Activated naive CD4-positive, alpha-beta T cell treated with anti-CD3 and anti-CD28 coated beads, Interleukin-2, amount 10 ng/mL, durations not matched to agents 7 days and 5 days (primary cell): ENCODE measurements around the gene RMDN2.

ENCODE experiments used
- CTCF ChIA-PET: fragments of 350-600 bp; sonication (Branson Sonifier 250); formaldehyde crosslinking; loops from one replicate; lab custom pipeline; 2021; ENCODE audit warnings: antibody characterized with exemption; lab: Charles Lee
- DNase-seq: peaks from one replicate; pipeline ENCODE4 v3.0.0-alpha.2; 2020
- H3K27ac Mint-ChIP-seq: one replicate; pipeline ENCODE4 v1.8.0; 2021; ENCODE audit warnings: mild to moderate bottlenecking, moderate library complexity, mixed read lengths
- H3K27me3 Mint-ChIP-seq: one replicate; pipeline ENCODE4 v1.8.0; 2021; ENCODE audit warnings: mild to moderate bottlenecking, mixed read lengths
- H3K36me3 Mint-ChIP-seq: one replicate; pipeline ENCODE4 v1.8.0; 2021; ENCODE audit warnings: mixed read lengths
- H3K4me1 Mint-ChIP-seq: one replicate; pipeline ENCODE4 v1.8.0; 2021; ENCODE audit warnings: mixed read lengths
- H3K4me3 Mint-ChIP-seq: one replicate; pipeline ENCODE4 v1.8.0; 2021; ENCODE audit warnings: mild to moderate bottlenecking, moderate library complexity, mixed read lengths
- H3K9me3 Mint-ChIP-seq: one replicate; pipeline ENCODE4 v1.8.0; 2021; ENCODE audit warnings: mixed read lengths

The RMDN2 gene

DNA sequence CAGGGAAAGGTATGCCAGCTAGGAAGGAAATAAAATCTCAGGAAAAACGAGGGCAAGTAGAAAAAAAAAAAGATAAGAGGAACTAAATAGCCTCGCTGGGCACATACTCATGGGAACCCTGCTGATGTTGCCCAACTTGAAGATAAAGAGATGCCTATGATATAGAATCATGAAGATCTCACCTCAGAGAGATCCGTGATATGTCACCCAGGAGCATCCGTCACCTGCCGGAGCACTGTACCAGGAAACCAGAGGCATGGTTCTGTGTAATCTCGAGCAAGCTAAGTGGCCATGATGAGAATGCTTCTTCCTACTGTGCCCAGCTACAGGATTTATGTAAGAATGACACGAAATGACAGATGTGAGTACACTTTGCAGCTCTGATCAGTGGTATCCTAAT lies 110.9 kb downstream of the RMDN2 start:
- no peaks in the 10 kb centered on the region for H3K36me3 Mint-ChIP-seq
- no peak for DNase-seq
- CTCF ChIA-PET: no interaction called here
- peaks cover 8% of the 10 kb centered on the region for H3K4me1 Mint-ChIP-seq
- peaks cover 51% of the 10 kb centered on the region for H3K27me3 Mint-ChIP-seq
- no peak overlapping the region for H3K4me3 Mint-ChIP-seq
- H3K9me3 Mint-ChIP-seq: no peaks in the 10 kb centered on the region
- H3K27ac Mint-ChIP-seq: no peak overlapping the region

DNA sequence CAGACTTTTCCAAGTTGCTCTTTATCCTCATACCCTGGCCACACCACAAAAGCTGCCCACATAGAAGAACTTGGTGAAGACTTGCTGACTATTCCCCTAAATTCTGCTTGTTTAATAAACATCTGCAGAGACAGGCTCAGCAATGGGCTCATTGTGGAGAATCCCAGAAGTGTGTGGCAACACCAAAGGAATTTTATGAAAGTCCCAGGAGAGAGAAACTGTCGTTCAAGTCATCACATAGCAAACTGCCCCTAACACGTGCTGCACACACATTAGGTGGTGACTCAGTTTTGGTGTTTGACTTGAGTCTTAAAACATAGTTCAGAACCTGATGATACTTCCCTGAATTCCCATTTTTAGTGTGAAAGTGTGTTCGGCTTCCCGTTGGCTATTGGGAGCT lies 112.2 kb downstream of the RMDN2 start:
- CTCF ChIA-PET: interaction anchor here (1.1 to 1.5 kb wide), 2 partner anchors 19 to 111 kb away, joined by 3 to 4 read pairs; no protein-coding TSS in a partner anchor
- no peak for DNase-seq
- H3K4me1 Mint-ChIP-seq: peaks cover 8% of the 10 kb centered on the region
- H3K9me3 Mint-ChIP-seq: no peaks in the 10 kb centered on the region
- no peak overlapping the region for H3K27ac Mint-ChIP-seq
- H3K4me3 Mint-ChIP-seq: no peak overlapping the region
- H3K36me3 Mint-ChIP-seq: no peaks in the 10 kb centered on the region
- peaks cover 48% of the 10 kb centered on the region for H3K27me3 Mint-ChIP-seq

DNA sequence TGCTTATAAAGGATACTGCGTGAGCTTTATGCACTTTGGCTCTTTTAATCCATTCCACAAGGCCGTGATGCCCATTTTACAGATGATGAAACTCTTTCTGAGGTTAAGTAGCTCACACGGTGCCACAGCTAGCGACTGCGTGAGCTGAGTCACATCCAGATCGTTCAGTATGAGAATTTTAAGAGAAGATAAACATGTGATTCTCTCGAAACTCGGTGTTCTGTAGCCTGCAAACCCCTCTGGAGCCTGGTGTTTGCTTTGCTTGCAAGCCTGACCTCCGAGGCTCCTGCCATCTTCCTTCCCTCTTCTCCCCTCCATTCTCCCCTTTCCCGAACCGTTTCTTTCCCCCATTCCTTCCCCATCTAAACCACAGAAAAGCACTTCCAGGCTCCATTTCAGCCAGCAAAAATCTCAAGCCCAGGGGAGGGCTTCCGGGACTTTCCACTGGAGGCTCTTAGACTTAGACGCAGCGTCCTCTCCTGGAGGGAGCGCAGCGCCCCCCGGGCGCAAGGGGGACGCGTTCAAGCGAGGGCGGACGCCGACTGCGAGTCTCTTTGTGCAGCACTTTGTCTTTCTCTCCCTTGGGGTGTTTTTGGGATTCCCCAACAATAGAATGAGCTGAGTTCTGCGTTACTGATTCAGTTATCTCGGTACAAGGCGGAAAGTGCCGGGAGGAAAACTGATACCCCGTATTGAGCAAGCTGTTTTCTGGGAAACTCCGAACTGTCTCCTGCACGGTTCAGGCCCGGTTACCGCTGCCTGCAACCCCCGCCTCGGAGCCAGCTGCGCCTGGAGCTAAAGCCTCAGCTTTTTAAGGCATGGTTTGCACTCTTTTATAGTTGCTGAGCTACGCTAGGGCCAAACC lies 112.9 kb downstream of the RMDN2 start:
- Mint-ChIP-seq H3K9me3 (no peaks in the 10 kb centered on the region), H3K27me3 (peaks cover 48% of the 10 kb centered on the region), H3K27ac (no peak overlapping the region), H3K36me3 (no peaks in the 10 kb centered on the region), H3K4me1 (peaks cover 8% of the 10 kb centered on the region), H3K4me3 (peak overlapping the region; percentile 48)
- CTCF ChIA-PET: interaction anchor here (1.1 to 1.5 kb wide), 3 partner anchors 10 to 111 kb away, joined by 3 to 4 read pairs (median 4); no protein-coding TSS in a partner anchor
- DNase-seq: no peak

DNA sequence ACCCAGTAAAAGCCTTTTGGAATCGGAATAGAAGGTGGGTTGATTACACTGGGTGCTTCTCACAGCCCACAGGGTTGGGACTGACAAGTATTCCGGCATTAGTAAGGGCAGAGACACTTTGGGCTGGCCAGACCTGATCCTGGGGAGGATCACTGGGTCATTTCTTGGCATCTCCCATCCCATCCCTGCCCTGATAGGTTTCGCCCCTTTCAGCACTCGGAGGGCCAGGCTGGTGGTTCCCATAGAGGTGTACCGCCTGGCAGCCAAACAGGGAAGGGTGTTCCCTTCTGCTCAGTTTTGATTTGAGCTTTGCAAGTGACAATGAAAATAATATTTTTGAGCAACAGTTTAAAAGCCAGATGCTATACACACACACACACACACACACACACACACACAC lies 113.6 kb downstream of the RMDN2 start:
- Mint-ChIP-seq H3K4me1 (peaks cover 8% of the 10 kb centered on the region), H3K27ac (no peak overlapping the region), H3K27me3 (peaks cover 48% of the 10 kb centered on the region), H3K4me3 (no peak overlapping the region), H3K36me3 (no peaks in the 10 kb centered on the region), H3K9me3 (no peaks in the 10 kb centered on the region)
- DNase-seq: no peak
- CTCF ChIA-PET: interaction anchor here (1.4 kb wide), 1 partner anchor 11 kb away, joined by 4 read pairs; no protein-coding TSS in a partner anchor

DNA sequence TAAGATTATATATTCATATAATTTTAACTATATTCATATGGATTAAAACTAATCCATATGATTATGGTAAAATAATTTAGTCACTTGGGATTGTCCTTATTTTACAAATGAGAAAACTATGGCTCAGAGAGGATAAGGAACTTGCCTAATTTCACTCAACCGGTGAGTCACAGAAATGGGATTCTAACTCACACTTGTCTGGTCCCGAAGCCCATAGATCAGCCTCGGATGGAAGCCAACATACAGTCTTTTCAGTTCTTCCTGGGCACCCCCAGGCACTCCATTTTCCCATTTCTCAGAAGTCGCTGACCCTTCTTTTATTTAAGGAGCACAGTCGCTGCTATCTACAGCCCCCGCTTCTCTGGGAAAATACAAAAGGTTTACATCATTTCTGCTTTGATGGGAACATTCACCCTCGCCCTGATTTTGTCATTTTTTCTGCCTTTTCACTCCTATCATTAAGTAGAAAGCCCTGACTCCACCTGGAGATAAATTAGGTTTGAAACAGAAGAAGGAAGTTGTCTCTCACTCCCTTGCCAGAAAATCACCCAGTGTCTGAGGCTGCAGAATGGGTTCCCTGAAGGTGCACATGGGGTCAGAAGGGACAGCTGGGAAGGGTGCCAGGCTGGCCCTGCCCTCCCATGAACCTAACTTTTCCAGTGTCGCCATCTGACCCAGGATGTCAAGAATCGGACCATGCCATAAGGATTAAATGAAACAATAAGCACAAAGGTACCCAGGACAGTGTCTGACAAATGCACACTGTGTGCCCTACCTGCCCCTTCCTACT lies 114.2 kb downstream of the RMDN2 start:
- H3K4me1 Mint-ChIP-seq: peaks cover 8% of the 10 kb centered on the region
- CTCF ChIA-PET: interaction anchor here (1.4 kb wide), 1 partner anchor 12 kb away, joined by 4 read pairs; no protein-coding TSS in a partner anchor
- H3K36me3 Mint-ChIP-seq: no peaks in the 10 kb centered on the region
- no peaks in the 10 kb centered on the region for H3K9me3 Mint-ChIP-seq
- H3K27ac Mint-ChIP-seq: no peak overlapping the region
- peaks cover 42% of the 10 kb centered on the region for H3K27me3 Mint-ChIP-seq
- H3K4me3 Mint-ChIP-seq: no peak overlapping the region
- no peak for DNase-seq

DNA sequence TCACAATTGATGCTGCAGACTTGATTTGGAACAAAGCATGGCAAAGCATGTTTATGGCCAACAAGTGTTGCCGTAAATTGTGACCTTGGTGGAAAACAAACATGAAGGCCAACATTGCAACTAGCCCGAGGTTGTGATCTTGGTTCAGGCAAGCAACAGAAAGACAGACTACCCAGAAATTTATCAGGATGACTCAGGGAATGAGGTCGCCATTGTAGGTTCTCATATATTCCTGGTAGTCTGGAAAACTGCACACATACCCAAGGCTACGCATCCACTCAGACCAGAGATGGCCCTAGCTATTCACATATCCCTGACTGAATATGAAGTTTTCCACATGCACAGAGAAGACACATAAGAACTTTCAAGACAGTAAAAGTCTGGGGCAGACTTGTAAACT lies 120.7 kb downstream of the RMDN2 start:
- Mint-ChIP-seq H3K9me3 (no peaks in the 10 kb centered on the region), H3K4me3 (no peak overlapping the region), H3K4me1 (no peaks in the 10 kb centered on the region), H3K36me3 (no peaks in the 10 kb centered on the region), H3K27ac (no peak overlapping the region), H3K27me3 (peaks cover 11% of the 10 kb centered on the region)
- CTCF ChIA-PET: interaction anchor here (1.4 kb wide), 1 partner anchor 30 kb away, joined by 3 read pairs; the partner anchor contains the start of gene CYP1B1
- no peak for DNase-seq

DNA sequence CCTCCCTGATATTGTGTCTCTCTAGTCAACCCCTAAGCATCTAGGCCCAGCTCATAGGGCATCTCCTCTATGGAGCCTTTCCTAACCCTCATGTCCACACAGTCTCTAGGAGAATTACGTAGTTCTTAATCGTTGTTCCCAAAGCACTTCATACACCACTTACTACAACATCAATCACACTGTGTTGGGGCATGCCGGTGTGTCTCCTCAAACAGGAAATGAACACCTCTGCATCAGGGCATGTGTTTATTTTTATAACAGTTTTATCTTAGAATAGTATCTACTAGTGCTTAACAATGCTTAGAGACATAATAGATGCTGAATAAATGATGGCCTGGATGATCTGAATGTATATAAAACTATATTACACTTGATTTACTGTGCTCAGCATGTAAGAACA lies 131.1 kb downstream of the RMDN2 start:
- DNase-seq: no peak
- peaks cover 2% of the 10 kb centered on the region for H3K4me1 Mint-ChIP-seq
- H3K27me3 Mint-ChIP-seq: peaks cover 12% of the 10 kb centered on the region
- no peaks in the 10 kb centered on the region for H3K9me3 Mint-ChIP-seq
- H3K4me3 Mint-ChIP-seq: no peak overlapping the region
- CTCF ChIA-PET: interaction anchor here (1.4 kb wide), 1 partner anchor 19 kb away, joined by 3 read pairs; no protein-coding TSS in a partner anchor
- H3K36me3 Mint-ChIP-seq: no peaks in the 10 kb centered on the region
- H3K27ac Mint-ChIP-seq: no peak overlapping the region

DNA sequence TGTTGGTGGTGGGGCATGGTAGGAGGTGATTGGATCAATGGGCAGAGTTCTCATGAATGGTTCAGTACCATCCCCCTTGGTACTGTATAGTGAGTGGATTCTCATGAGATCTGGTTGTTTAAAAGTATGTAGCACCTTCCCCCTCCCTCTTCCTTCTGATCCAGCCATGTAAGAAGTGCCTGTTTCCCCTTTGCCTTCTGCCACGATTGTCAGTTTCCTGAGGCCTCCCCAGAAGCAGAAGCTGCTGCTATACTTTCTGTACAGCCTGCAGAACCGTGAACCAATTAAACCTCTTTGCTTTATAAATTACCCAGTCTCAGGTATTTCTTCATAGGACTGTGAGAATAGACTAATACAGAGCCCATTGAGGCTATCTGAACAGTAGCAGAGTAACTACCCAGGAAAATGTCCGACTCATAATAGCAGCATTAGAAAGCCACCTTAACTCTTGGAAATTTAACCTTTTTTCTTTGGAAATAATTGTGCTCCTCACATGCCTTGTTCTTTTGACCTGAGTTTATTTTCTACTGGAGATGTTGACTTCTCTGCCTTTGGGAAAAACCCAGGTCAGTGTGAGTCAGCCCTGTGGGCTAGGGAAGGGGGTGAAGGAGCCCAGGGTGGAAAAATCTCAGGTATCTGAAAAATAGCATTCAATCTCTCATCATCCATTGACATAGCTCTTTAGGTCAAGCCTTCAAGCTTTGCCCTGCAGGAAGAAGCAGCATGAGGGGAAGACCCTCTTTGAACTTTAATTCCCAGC lies 132.7 kb downstream of the RMDN2 start:
- Mint-ChIP-seq H3K4me1 (peaks cover 2% of the 10 kb centered on the region), H3K4me3 (no peak overlapping the region), H3K9me3 (no peaks in the 10 kb centered on the region), H3K36me3 (no peaks in the 10 kb centered on the region), H3K27me3 (peaks cover 12% of the 10 kb centered on the region), H3K27ac (no peak overlapping the region)
- no peak for DNase-seq
- CTCF ChIA-PET: interaction anchor here (1.4 kb wide), 1 partner anchor 58 kb away, joined by 4 read pairs; no protein-coding TSS in a partner anchor

DNA sequence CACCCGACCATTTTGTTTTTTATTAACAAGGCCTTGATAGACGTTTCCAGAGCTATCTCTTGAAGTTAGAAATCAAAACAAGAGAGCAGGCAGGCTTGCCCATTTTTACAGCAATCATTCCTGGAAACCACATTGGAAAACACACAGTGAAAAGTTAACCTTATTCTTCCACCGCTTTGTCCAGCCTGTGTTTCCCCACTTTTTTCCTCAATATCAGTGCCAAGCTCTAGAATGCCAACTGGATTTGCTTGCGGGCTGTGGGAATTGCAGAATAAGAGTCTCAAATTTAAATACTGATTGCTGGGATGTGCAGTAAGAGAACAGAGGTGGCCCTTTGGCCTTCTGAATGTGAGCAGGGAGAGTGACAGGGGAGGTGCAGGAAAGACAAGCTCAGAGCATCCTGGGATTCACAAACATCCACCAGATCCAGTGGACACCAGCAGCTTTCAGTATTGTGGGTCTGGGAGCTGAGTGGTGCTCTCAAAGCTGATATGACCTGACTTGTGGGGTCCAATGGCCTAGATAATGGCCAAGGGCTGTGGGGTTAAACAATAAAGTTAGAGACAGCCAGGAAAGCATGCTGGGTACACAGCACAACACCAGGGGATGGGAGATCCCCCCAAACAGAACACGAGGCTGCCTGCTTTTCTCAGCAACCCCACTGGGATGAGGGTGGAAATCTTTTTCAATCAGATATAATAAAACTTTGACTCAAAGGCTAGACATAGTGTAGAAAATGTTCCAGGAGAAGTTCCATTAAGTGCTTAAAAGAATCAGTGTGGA lies 135.3 kb downstream of the RMDN2 start:
- no peak overlapping the region for H3K4me3 Mint-ChIP-seq
- peaks cover 2% of the 10 kb centered on the region for H3K4me1 Mint-ChIP-seq
- H3K9me3 Mint-ChIP-seq: no peaks in the 10 kb centered on the region
- CTCF ChIA-PET: no interaction called here
- DNase-seq: no peak
- peaks cover 7% of the 10 kb centered on the region for H3K27me3 Mint-ChIP-seq
- H3K36me3 Mint-ChIP-seq: no peaks in the 10 kb centered on the region
- H3K27ac Mint-ChIP-seq: no peak overlapping the region

DNA sequence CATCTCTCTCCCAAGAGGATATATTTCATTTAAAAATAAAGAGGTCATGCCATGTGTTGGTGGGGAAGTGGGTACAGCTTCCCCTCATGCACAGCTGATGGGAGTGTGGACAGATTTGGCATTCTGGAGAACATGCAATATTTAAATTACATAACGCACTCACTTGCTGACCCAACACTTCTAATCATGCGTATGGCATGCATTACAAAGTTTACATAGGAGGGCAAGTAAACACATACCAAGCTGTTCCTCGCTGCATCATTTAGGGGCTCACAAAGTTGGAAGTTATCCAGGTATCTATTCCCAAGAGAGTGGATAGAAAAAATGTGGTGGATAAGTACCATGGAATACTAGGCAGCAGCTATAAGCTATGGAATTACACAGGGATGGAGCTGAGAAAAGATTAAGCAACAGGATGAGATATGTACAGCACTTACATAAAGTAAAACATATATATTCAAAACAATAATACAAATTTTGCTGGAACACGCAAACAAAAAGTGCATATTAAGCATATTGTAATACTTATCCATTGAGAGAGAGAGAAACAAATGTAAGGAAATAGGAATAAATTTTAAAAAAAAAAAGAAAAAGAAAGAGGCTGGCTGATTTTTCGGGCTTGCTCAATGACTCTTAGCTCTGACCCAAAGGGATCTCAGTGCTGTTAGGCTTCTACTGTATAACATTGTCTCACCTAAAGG lies 139.9 kb downstream of the RMDN2 start:
- Mint-ChIP-seq H3K27ac (no peak overlapping the region), H3K27me3 (peaks cover 4% of the 10 kb centered on the region), H3K4me1 (no peaks in the 10 kb centered on the region), H3K4me3 (no peak overlapping the region), H3K9me3 (no peaks in the 10 kb centered on the region), H3K36me3 (peaks cover 2% of the 10 kb centered on the region)
- CTCF ChIA-PET: no interaction called here
- no peak for DNase-seq

DNA sequence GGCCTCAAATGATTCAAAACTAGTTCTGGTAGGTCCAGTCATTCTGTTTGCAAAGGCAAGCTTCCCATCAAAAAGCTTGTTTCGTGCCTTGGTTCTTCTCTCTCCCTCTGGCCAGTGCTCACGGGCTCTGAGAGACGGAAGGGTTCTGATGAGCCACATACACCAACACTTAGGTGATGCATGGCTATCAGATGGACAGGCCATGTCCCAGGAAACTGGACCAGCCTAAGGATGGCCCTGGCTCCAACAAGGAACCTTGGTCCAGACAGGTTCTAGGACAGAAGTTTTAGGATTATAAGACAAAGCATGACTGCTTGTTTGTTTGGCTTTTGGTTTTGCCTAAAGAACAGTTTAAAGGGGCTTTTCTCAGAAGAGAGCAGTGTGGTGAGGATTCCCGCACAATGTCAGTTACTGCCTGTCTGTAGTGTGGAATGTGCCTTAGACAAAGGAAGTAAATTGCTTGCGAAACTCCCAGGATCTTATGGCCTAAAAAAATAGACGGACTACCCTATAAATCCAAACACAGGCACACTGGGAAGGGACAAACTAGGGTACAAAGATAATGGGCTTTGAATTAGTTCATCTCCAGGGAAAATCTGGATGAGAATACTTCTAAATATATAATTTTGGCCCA lies 140.5 kb downstream of the RMDN2 start:
- no peak for DNase-seq
- Mint-ChIP-seq H3K4me1 (no peaks in the 10 kb centered on the region), H3K4me3 (no peak overlapping the region), H3K9me3 (no peaks in the 10 kb centered on the region), H3K36me3 (peaks cover 2% of the 10 kb centered on the region), H3K27ac (no peak overlapping the region), H3K27me3 (peaks cover 4% of the 10 kb centered on the region)
- CTCF ChIA-PET: no interaction called here

DNA sequence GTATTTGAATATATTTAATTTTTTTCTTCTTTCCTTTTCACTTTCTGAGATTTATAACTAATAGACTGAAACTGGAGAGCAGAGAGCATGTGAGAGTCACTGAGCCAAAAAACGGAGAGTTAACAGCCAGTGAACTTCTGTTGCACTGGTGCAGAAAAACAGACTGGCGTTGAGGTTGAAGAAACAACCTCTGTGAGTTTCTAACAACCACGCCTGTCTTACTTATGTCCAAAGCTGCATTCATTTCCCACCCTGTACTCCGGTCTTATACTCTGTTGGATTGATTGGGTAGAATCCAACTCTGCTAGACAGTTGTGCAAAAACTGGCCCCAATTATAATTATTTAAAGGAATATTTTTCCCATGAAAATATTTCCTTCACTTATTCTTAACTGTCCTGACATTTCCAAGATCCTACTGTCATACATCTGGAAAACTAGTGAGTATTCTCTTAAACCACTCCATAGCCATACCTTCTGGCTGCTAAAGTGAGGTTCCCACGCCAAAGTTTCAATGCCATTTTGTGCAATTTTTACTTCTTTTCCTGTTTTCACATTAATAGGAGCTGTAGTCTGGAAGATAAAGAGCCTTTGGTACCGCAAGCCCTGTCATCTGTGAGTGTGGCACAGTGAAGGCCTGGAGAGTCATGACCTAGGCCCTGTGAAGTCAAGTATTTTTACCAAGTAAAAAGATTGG lies 141.5 kb downstream of the RMDN2 start:
- H3K4me3 Mint-ChIP-seq: no peak overlapping the region
- H3K36me3 Mint-ChIP-seq: peaks cover 2% of the 10 kb centered on the region
- no peak for DNase-seq
- H3K9me3 Mint-ChIP-seq: no peaks in the 10 kb centered on the region
- peaks cover 9% of the 10 kb centered on the region for H3K27me3 Mint-ChIP-seq
- CTCF ChIA-PET: no interaction called here
- H3K4me1 Mint-ChIP-seq: no peaks in the 10 kb centered on the region
- no peak overlapping the region for H3K27ac Mint-ChIP-seq
